GM19023 (cell line): ENCODE results near the gene AKR1C1.
"Not testable (repeated sequence)": the region's sequence is repeated elsewhere in the genome, so short reads cannot be mapped to it uniquely, and the experiment has no call there.

ENCODE experiments used
- ATAC-seq: cut with Tn5 transposase; IDR thresholded peaks from one replicate; pipeline ENCODE4 v1.9.1; 2021; ENCODE audit warnings: mild to moderate bottlenecking, moderate library complexity; ENCODE audit not compliant: unreplicated experiment

The AKR1C1 gene

GRCh38 chr10:5014200-5014910 lies 51.1 kb downstream of the AKR1C1 start:
- not testable (repeated sequence) for ATAC-seq

- no peak for ATAC-seq
These were observed 51.7 kb downstream of the AKR1C1 start for GRCh38 chr10:5014936-5015335.

GRCh38 chr10:5018134-5018533 lies 54.9 kb downstream of the AKR1C1 start:
- no peak for ATAC-seq

- ATAC-seq, result not testable (repeated sequence)
These were observed 55.6 kb downstream of the AKR1C1 start for GRCh38 chr10:5018671-5019277.

GRCh38 chr10:5019770-5020612 lies 56.8 kb downstream of the AKR1C1 start:
- ATAC-seq, result not testable (repeated sequence)

GRCh38 chr10:5021624-5022290 lies 58.5 kb downstream of the AKR1C1 start:
- not testable (repeated sequence) for ATAC-seq

GRCh38 chr10:5023177-5023805 lies 60.1 kb downstream of the AKR1C1 start:
- no peak for ATAC-seq

- not testable (repeated sequence) for ATAC-seq
These were observed 62.3 kb downstream of the AKR1C1 start for GRCh38 chr10:5025461-5025881.

GRCh38 chr10:5030989-5031388 lies 67.8 kb downstream of the AKR1C1 start:
- ATAC-seq, result no peak

- not testable (repeated sequence) for ATAC-seq
These were observed 68.4 kb downstream of the AKR1C1 start for GRCh38 chr10:5031588-5031987.

- ATAC-seq, result not testable (repeated sequence)
These were observed 69.2 kb downstream of the AKR1C1 start for GRCh38 chr10:5032444-5032843.
